Measurements from ENCODE around the gene KDSR.

KDSR gene

GRCh38 chr18:63367053-63367953 lies at the start of gene KDSR:
Gene KDSR (minus strand): TSS chr18:63367206. CDS start chr18:63367118, 88 bp downstream.
- peak; percentile 99 for DNase-seq

- no peak for DNase-seq
Observed at GRCh38 chr18:63412953-63413352, 45.9 kb upstream of the KDSR start.

- DNase-seq: no peak
Observed at GRCh38 chr18:63410792-63411191, 43.8 kb upstream of the KDSR start.

- DNase-seq: no peak
Observed at GRCh38 chr18:63409301-63409700, 42.3 kb upstream of the KDSR start.

- DNase-seq: no peak
Observed at GRCh38 chr18:63407734-63408133, 40.7 kb upstream of the KDSR start.

- DNase-seq: no peak
Observed at GRCh38 chr18:63405986-63406385, 39.0 kb upstream of the KDSR start.

- no peak for DNase-seq
Observed at GRCh38 chr18:63402246-63403162, 35.5 kb upstream of the KDSR start.

GRCh38 chr18:63399300-63399699 lies 32.3 kb upstream of the KDSR start:
- DNase-seq: no peak

GRCh38 chr18:63397349-63397748 lies 30.3 kb upstream of the KDSR start:
- no peak for DNase-seq

- DNase-seq: no peak
Observed at GRCh38 chr18:63395503-63395902, 28.5 kb upstream of the KDSR start.

- DNase-seq: no peak
Observed at GRCh38 chr18:63394954-63395353, 27.9 kb upstream of the KDSR start.

- DNase-seq: no peak
Observed at GRCh38 chr18:63387861-63388260, 20.9 kb upstream of the KDSR start.

- DNase-seq: no peak
Observed at GRCh38 chr18:63382843-63383242, 15.8 kb upstream of the KDSR start.

GRCh38 chr18:63379639-63379962 lies 12.6 kb upstream of the KDSR start:
- no peak for DNase-seq

GRCh38 chr18:63378919-63379638 lies 12.1 kb upstream of the KDSR start:
- DNase-seq: no peak

- DNase-seq: no peak
Observed at GRCh38 chr18:63377275-63377980, 10.4 kb upstream of the KDSR start.

GRCh38 chr18:63376538-63376937 lies 9.5 kb upstream of the KDSR start:
- DNase-seq: no peak

GRCh38 chr18:63374540-63374939 lies 7.5 kb upstream of the KDSR start:
- DNase-seq: no peak

- DNase-seq: no peak
Observed at GRCh38 chr18:63373161-63373560, 6.2 kb upstream of the KDSR start.

- no peak for DNase-seq
Observed at GRCh38 chr18:63368611-63369010, 1.6 kb upstream of the KDSR start.

GRCh38 chr18:63366213-63367052 lies 573 bp downstream of the KDSR start:
- peak; percentile 92 for DNase-seq

GRCh38 chr18:63365876-63366212 lies 1.2 kb downstream of the KDSR start:
- DNase-seq: no peak
